GM19438 (cell line): Measurements from ENCODE around the gene PTGES.
A peak's percentile ranks its signal among the peaks of the same experiment; 100 is the strongest.
"Not testable (repeated sequence)": the region's sequence is repeated elsewhere in the genome, so short reads cannot be mapped to it uniquely, and the experiment has no call there.

Experiments
- ATAC-seq: cut with Tn5 transposase; IDR thresholded peaks from one replicate; pipeline ENCODE4 v1.9.1; 2021; ENCODE audit warnings: low read depth; ENCODE audit not compliant: unreplicated experiment

The PTGES gene

GRCh38 chr9:129749052-129749451 lies 3.8 kb downstream of the PTGES start:
- ATAC-seq: not testable (repeated sequence)

GRCh38 chr9:129748249-129748648 lies 4.6 kb downstream of the PTGES start:
- ATAC-seq: no peak

GRCh38 chr9:129746092-129746777 lies 6.6 kb downstream of the PTGES start:
- no peak for ATAC-seq

GRCh38 chr9:129745200-129745599 lies 7.6 kb downstream of the PTGES start:
- no peak for ATAC-seq

- no peak for ATAC-seq
Measured at GRCh38 chr9:129740666-129741464, 12.0 kb downstream of the PTGES start.

GRCh38 chr9:129740174-129740573 lies 12.7 kb downstream of the PTGES start:
- no peak for ATAC-seq

GRCh38 chr9:129739432-129739831 lies 13.4 kb downstream of the PTGES start:
- ATAC-seq: no peak

- ATAC-seq: peak; percentile 75
Measured at GRCh38 chr9:129737479-129738274, 15.2 kb downstream of the PTGES start.

- ATAC-seq: no peak
Measured at GRCh38 chr9:129736334-129736733, 16.5 kb downstream of the PTGES start.

GRCh38 chr9:129735546-129735945 lies 17.3 kb downstream of the PTGES start:
- no peak for ATAC-seq

GRCh38 chr9:129733632-129733953 lies 19.2 kb downstream of the PTGES start:
- ATAC-seq: no peak

- no peak for ATAC-seq
Measured at GRCh38 chr9:129732946-129733631, 19.8 kb downstream of the PTGES start.

- no peak for ATAC-seq
Measured at GRCh38 chr9:129732100-129732499, 20.7 kb downstream of the PTGES start.

- ATAC-seq: no peak
Measured at GRCh38 chr9:129731477-129732085, 21.3 kb downstream of the PTGES start.

GRCh38 chr9:129728744-129729143 lies 24.1 kb downstream of the PTGES start:
- no peak for ATAC-seq

- no peak for ATAC-seq
Measured at GRCh38 chr9:129726322-129727160, 26.3 kb downstream of the PTGES start.

GRCh38 chr9:129725795-129726251 lies 27.0 kb downstream of the PTGES start:
- no peak for ATAC-seq

GRCh38 chr9:129724456-129725190 lies 28.2 kb downstream of the PTGES start:
- ATAC-seq: no peak

- ATAC-seq: no peak
Measured at GRCh38 chr9:129722913-129723312, 29.9 kb downstream of the PTGES start.
